HepG2 (cell line): Measurements from ENCODE around the gene IL1R1. TPM values are rescaled to one million over a fixed set of nuclear protein-coding genes. Genes with fewer than 3 reads are reported as not detected.

ENCODE experiments used
- GPBP1L1 ChIP-seq: sonication (generic); formaldehyde crosslinking; IDR thresholded peaks from 2 replicates; pipeline ENCODE4 v1.5.0; 2020; ENCODE audit warnings: mild to moderate bottlenecking, missing genetic modification reagents
- HCFC1 ChIP-seq: fragments of 150-350 bp; IDR thresholded peaks from 2 replicates; pipeline ENCODE4 v1.6.1; 2014; ENCODE audit warnings: low read depth, low read length
- MED1 ChIP-seq: sonication (generic); formaldehyde crosslinking; IDR thresholded peaks from 2 replicates; pipeline ENCODE4 v1.4.0; 2020; ENCODE audit warnings: missing genetic modification reagents
- MIER2 ChIP-seq: IDR thresholded peaks from 2 replicates; pipeline ENCODE4 v1.6.1; 2016; ENCODE audit warnings: missing biosample characterization, missing genetic modification reagents
- NCOA2 ChIP-seq: sonication (generic); formaldehyde crosslinking; IDR thresholded peaks from 2 replicates; pipeline ENCODE4 v1.8.0; 2022; ENCODE audit warnings: inconsistent platforms
- PAXIP1 ChIP-seq: sonication (generic); formaldehyde crosslinking; conservative IDR thresholded peaks from 2 replicates; pipeline ENCODE4 v1.4.0; 2020; ENCODE audit warnings: mild to moderate bottlenecking, missing genetic modification reagents, moderate library complexity
- RBM22 ChIP-seq: fragments of 200-400 bp; formaldehyde crosslinking; optimal IDR thresholded peaks from 2 replicates; pipeline ENCODE3; 2017; ENCODE audit warnings: mild to moderate bottlenecking, low read length, moderate library complexity
- SCMH1 ChIP-seq: sonication (generic); formaldehyde crosslinking; IDR thresholded peaks from 2 replicates; pipeline ENCODE4 v1.9.0; 2021; ENCODE audit warnings: missing genetic modification reagents, mild to moderate bottlenecking, borderline replicate concordance
- SIN3B ChIP-seq: fragments of 150-350 bp; IDR thresholded peaks from 2 replicates; pipeline ENCODE4 v1.6.1; 2014; ENCODE audit warnings: low read length
- SP2 ChIP-seq: sonication (generic); formaldehyde crosslinking; IDR thresholded peaks from 2 replicates; pipeline ENCODE4 v1.5.1; 2020; ENCODE audit warnings: mild to moderate bottlenecking, missing genetic modification reagents
- TARDBP ChIP-seq: sonication (generic); formaldehyde crosslinking; IDR thresholded peaks from 2 replicates; pipeline ENCODE4 v1.8.0; 2022; ENCODE audit warnings: mild to moderate bottlenecking, missing genetic modification reagents
- TOPORS ChIP-seq: sonication (generic); formaldehyde crosslinking; IDR thresholded peaks from 2 replicates; pipeline ENCODE4 v1.8.0; 2023; ENCODE audit warnings: mild to moderate bottlenecking, missing genetic modification reagents
- ZBTB20 ChIP-seq: sonication (generic); formaldehyde crosslinking; IDR thresholded peaks from 2 replicates; pipeline ENCODE4 v1.8.1; 2023; ENCODE audit warnings: missing genetic modification reagents, low read depth, mild to moderate bottlenecking, borderline replicate concordance
- ZNF331 ChIP-seq: sonication (generic); formaldehyde crosslinking; IDR thresholded peaks from 2 replicates; pipeline ENCODE4 v1.4.0; 2020; ENCODE audit warnings: missing genetic modification reagents
- ZNF709 ChIP-seq: sonication (generic); formaldehyde crosslinking; IDR thresholded peaks from 2 replicates; pipeline ENCODE4 v1.5.0; 2020; ENCODE audit warnings: mild to moderate bottlenecking, missing genetic modification reagents
- polyA plus RNA-seq, 8 experiments: library from polyadenylated mRNA; depleted of rRNA in 3 of 8; stranded (reverse) in 7 of 8; unstranded in 1 of 8; fragments of >200 nt; fragmentation: Illumina TruSeq in 4 of 8; extraction: Trizol in 4 of 8; gene quantifications; 2 replicates each; pipeline versions ENCODE4 v1.2.1 to v1.2.3, GENCODE V29; 2011 to 2016; ENCODE audit warnings: low read depth in 4 of 8, missing spikeins in 1 of 8, mixed read lengths in 1 of 8; ENCODE audit not compliant: insufficient read depth in 1 of 8
- total RNA-seq, 5 experiments: library from RNA; depleted of rRNA; stranded (reverse); fragments of >200 nt; fragmentation: Illumina TruSeq; extraction: Trizol; gene quantifications; 2 replicates each; pipeline ENCODE4 v1.2.3, GENCODE V29; 2016; ENCODE audit warnings: low read depth in 1 of 5
- TF ChIP-seq, protein P1 (sequence below): sonication (generic); formaldehyde crosslinking; IDR thresholded peaks from 2 replicates; pipeline ENCODE4 v1.5.0; 2020; ENCODE audit warnings: mild to moderate bottlenecking, missing genetic modification reagents, borderline replicate concordance

The IL1R1 gene
- total and polyA plus RNA-seq, 2 of the 13 experiments (the other 11 are each of a cell fraction or from before 2014, with no cell fraction given): 38.0 to 93.1 TPM

GRCh38 chr2:102142829-102143449 lies 393 bp downstream of the IL1R1 start (continued):
- TF ChIP-seq GPBP1L1: no peak
- TF ChIP-seq TOPORS (CRISPR knock-in tag): no peak
- TF ChIP-seq, protein P1, sequence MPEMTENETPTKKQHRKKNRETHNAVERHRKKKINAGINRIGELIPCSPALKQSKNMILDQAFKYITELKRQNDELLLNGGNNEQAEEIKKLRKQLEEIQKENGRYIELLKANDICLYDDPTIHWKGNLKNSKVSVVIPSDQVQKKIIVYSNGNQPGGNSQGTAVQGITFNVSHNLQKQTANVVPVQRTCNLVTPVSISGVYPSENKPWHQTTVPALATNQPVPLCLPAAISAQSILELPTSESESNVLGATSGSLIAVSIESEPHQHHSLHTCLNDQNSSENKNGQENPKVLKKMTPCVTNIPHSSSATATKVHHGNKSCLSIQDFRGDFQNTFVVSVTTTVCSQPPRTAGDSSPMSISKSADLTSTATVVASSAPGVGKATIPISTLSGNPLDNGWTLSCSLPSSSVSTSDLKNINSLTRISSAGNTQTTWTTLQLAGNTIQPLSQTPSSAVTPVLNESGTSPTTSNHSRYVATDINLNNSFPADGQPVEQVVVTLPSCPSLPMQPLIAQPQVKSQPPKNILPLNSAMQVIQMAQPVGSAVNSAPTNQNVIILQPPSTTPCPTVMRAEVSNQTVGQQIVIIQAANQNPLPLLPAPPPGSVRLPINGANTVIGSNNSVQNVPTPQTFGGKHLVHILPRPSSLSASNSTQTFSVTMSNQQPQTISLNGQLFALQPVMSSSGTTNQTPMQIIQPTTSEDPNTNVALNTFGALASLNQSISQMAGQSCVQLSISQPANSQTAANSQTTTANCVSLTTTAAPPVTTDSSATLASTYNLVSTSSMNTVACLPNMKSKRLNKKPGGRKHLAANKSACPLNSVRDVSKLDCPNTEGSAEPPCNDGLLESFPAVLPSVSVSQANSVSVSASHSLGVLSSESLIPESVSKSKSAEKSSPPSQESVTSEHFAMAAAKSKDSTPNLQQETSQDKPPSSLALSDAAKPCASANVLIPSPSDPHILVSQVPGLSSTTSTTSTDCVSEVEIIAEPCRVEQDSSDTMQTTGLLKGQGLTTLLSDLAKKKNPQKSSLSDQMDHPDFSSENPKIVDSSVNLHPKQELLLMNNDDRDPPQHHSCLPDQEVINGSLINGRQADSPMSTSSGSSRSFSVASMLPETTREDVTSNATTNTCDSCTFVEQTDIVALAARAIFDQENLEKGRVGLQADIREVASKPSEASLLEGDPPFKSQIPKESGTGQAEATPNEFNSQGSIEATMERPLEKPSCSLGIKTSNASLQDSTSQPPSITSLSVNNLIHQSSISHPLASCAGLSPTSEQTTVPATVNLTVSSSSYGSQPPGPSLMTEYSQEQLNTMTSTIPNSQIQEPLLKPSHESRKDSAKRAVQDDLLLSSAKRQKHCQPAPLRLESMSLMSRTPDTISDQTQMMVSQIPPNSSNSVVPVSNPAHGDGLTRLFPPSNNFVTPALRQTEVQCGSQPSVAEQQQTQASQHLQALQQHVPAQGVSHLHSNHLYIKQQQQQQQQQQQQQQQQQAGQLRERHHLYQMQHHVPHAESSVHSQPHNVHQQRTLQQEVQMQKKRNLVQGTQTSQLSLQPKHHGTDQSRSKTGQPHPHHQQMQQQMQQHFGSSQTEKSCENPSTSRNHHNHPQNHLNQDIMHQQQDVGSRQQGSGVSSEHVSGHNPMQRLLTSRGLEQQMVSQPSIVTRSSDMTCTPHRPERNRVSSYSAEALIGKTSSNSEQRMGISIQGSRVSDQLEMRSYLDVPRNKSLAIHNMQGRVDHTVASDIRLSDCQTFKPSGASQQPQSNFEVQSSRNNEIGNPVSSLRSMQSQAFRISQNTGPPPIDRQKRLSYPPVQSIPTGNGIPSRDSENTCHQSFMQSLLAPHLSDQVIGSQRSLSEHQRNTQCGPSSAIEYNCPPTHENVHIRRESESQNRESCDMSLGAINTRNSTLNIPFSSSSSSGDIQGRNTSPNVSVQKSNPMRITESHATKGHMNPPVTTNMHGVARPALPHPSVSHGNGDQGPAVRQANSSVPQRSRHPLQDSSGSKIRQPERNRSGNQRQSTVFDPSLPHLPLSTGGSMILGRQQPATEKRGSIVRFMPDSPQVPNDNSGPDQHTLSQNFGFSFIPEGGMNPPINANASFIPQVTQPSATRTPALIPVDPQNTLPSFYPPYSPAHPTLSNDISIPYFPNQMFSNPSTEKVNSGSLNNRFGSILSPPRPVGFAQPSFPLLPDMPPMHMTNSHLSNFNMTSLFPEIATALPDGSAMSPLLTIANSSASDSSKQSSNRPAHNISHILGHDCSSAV (CRISPR knock-in tag): no peak
- no peak for TF ChIP-seq ZBTB20 (CRISPR knock-in tag)
- no peak for TF ChIP-seq HCFC1
- 0 out of 2 replicates have a peak, but pooled peaks have one; percentile 4 for TF ChIP-seq PAXIP1 (CRISPR knock-in tag)
- TF ChIP-seq SP2 (CRISPR knock-in tag): no peak
- TF ChIP-seq RBM22: peak; percentile 23
- no peak; the same call in 1 of the 2 replicates for TF ChIP-seq TARDBP
- TF ChIP-seq MIER2 (CRISPR knock-in tag): 0 out of 2 replicates have a peak, but pooled peaks have one; percentile 17
- TF ChIP-seq SCMH1 (CRISPR knock-in tag): no peak
- 0 out of 2 replicates have a peak, but pooled peaks have one; percentile 18 for TF ChIP-seq MED1
- TF ChIP-seq ZNF331 (CRISPR knock-in tag): no peak; the same call in 1 of the 2 replicates
- no peak for TF ChIP-seq SIN3B
- 0 out of 2 replicates have a peak, but pooled peaks have one; percentile 3 for TF ChIP-seq NCOA2 (CRISPR knock-in tag)
- no peak for TF ChIP-seq ZNF709
